Motor neuron (in vitro differentiated cells): ENCODE data around the gene GNPTG. TPM values are rescaled to one million over a fixed set of nuclear protein-coding genes. Genes with fewer than 3 reads are reported as not detected.
"Not testable (repeated sequence)": the region's sequence is repeated elsewhere in the genome, so short reads cannot be mapped to it uniquely, and the experiment has no call there.

Experiments
- ATAC-seq, 8 experiments: fragments of 200-7000 bp; cut with Tn5 transposase; replicated peaks in 6 of 8; 2 replicates each; pipeline ENCODE4 v1.8.0; 2021; ENCODE audit warnings: mild to moderate bottlenecking in 8 of 8, moderate library complexity in 8 of 8
- H3K27ac ChIP-seq, 2 donors: fragments of 250-450 bp; sonication (Bioruptor Pico); 2 replicates each; pipeline ENCODE4 v1.9.0; 2021; ENCODE audit warnings: antibody characterized with exemption in 2 of 2, mild to moderate bottlenecking in 2 of 2, moderate library complexity in 1 of 2
- H3K4me1 ChIP-seq, 2 donors: fragments of 250-450 bp; sonication (Bioruptor Pico); replicated peaks in 1 of 2; 2 replicates each; pipeline ENCODE4 v1.6.1; 2021; ENCODE audit warnings: antibody characterized with exemption in 2 of 2, mild to moderate bottlenecking in 2 of 2, moderate library complexity in 1 of 2
- H3K4me3 ChIP-seq, 5 donors: fragments of 250-450 bp; sonication (Bioruptor Pico); 2 replicates each; pipeline ENCODE4 v1.9.0; 2021; ENCODE audit warnings: antibody characterized with exemption in 5 of 5, mild to moderate bottlenecking in 5 of 5, moderate library complexity in 4 of 5
- WGBS, 10 experiments: fragments of 450-650 bp; shearing (Covaris generic); methylation state at CpG; one replicate each; pipeline ENCODE4 v1.0.0; 2022; 5-methylcytosine and 5-hydroxymethylcytosine counted together
- in situ Hi-C, 9 experiments: fragments of 400-800 bp; cut with MboI; loops; one replicate each; pipeline ENCODE4 v1.15.0; 2021; ENCODE audit warnings: low sequenced_read_pairs in 9 of 9, low pct_unique_long_range_greater_than_20kb in 2 of 9; ENCODE audit not compliant: unreplicated experiment in 9 of 9
- total RNA-seq, 8 experiments: library from RNA; unstranded; fragments of 300-600 nt; gene quantifications; 2 replicates each; pipeline versions ENCODE4 v1.2.3 to v1.2.4, GENCODE V29; 2022

GNPTG gene
- total RNA-seq, 8 experiments from 2014 or later: 13.4 to 90.4 (median 32.8) TPM

GRCh38 chr16:1323296-1324239 is 28.2 kb upstream of the GNPTG start:
- H3K27ac ChIP-seq: no peak overlapping the region
- in situ Hi-C loops: no loop called here
- no peak overlapping the region for H3K4me3 ChIP-seq
- WGBS, 10 experiments: 47 to 100% (median 93%) methylated on average over 3 to 14 of the region's 35 CpGs; no CpG with 5 or more reads in 4 of the 10 experiments
- H3K4me1 ChIP-seq: peaks cover 6% of the 10 kb centered on the region in 2 donors
- ATAC-seq: peak in 3 of 8 experiments; percentile 11 to 42 (median 28)

DNA sequence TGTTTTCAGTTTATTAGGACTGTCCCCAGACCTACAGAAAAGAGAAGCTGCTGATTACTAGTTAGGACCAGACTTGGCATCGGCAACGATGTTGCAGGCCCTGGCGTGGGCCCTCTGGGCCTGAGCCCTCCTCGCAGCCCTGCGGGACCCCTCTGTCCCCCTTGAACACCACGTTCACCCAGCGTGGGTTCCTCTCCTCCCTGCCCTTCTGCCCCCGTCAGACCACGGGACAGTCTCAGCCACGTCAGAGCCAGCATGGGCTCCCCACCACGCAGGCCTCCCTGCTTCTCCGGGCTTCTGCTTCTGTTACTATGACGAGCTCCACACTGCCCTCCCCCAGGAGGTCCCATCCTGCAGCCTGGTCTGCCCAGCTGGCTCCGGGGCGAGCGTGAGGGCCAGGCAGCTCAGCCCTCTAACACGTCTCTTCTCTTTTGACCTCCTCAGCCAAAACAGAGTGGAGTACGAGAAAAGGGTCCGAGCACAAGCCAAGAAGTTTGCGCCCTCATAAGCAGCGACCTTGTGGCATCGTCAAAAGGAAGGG is 27.4 kb upstream of the GNPTG start:
- in situ Hi-C loops: no loop called here
- no peak overlapping the region for H3K4me3 ChIP-seq
- 87 to 100% (median 91%) methylated on average over 1 to 6 of the region's 22 CpGs; no CpG with 5 or more reads in 6 of the 10 experiments for WGBS, 10 experiments
- peaks cover 6% of the 10 kb centered on the region in 2 donors for H3K4me1 ChIP-seq
- no peak for ATAC-seq
- H3K27ac ChIP-seq: peak overlapping the region in 1 of 2 donors; percentile 26

- peaks cover 6% of the 10 kb centered on the region in 2 donors for H3K4me1 ChIP-seq
- H3K4me3 ChIP-seq: no peak overlapping the region
- no peak for ATAC-seq
- in situ Hi-C loops: no loop called here
- H3K27ac ChIP-seq: no peak overlapping the region
- 77 to 92% (median 83%) methylated on average over 3 to 11 of the region's 15 CpGs; no CpG with 5 or more reads in 7 of the 10 experiments for WGBS, 10 experiments
These were observed 26.5 kb upstream of the GNPTG start for GRCh38 chr16:1325261-1325660.

DNA sequence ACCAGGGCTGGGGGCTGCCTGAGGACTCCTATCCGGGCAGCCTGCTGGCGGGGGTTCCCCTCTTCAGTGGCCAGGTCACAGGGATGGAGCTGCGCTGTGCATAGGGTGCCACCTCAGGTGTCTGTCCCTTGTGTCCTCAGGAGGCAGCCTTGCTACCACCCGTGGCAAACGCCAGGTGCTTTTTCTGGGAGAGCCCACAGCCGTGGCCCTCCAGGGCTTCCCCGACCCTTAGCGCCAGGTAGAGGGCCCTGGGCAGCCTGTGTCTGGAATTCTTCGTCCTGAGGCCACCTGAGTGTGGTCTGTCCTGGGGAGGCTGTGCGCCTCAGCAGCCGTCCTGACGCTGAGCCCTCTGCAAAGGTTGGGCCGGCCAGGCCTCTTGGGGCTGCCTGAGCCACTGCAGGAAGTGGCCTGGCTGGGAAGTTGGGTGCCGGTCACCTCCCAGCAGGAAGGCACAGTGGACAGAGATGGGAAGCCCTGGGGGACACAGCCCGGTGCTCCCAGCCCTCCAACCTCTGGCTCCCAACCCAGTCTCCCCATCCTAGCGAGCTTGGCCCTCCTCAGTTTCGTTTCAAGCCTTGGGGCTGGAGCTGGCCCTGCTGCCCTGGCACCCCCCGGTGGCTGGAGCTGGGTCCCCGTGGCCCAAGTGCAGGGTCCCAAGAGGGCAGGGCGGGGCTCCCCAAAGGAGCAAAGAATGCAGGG is 25.9 kb upstream of the GNPTG start:
- Histone ChIP-seq H3K4me3 (no peak overlapping the region), H3K27ac (no peak overlapping the region), H3K4me1 (peaks cover 6% of the 10 kb centered on the region in 2 donors)
- ATAC-seq: peak in 5 of 8 experiments; percentile 8 to 16 (median 14)
- in situ Hi-C loops: no loop called here
- WGBS, 10 experiments: 77 to 85% methylated on average over 7 to 9 of the region's 20 CpGs; no CpG with 5 or more reads in 8 of the 10 experiments

DNA sequence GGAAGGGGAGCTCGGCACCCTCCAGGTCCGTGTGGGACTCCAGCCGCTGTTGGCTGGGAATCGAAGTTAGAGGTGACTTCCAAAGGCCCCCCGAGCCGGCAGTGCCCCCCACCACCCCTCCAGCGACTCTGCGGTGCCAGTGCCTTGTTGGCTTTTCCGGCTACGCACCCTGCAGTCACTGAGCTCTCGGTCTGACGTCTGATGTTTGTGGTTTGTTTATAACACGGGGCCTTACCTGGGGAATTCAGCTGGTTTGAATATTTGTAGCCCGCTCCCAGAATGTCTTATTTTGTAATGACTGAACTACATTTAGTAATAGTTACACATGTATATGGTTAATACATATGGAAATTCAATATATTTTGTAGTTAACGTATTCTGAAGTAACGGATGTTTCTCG is 25.3 kb upstream of the GNPTG start:
- in situ Hi-C loops: no loop called here
- 47 to 100% (median 83%) methylated on average over 1 to 9 of the region's 17 CpGs; no CpG with 5 or more reads in 3 of the 10 experiments for WGBS, 10 experiments
- no peak overlapping the region for H3K27ac ChIP-seq

GRCh38 chr16:1326946-1327618 is 24.6 kb upstream of the GNPTG start:
- 40 to 100% methylated on average over 1 to 2 of the region's 17 CpGs; no CpG with 5 or more reads in 8 of the 10 experiments for whole genome bisulfite sequencing, 10 experiments
- Histone ChIP-seq H3K27ac (no peak overlapping the region), H3K4me3 (no peak overlapping the region), H3K4me1 (peaks cover 12 to 14% of the 10 kb centered on the region in 2 donors)
- in situ Hi-C loops: no loop called here
- peak in 3 of 8 experiments; percentile 3 to 11 (median 10) for ATAC-seq

More for the DNA sequence above, 25.3 kb upstream of the GNPTG start:
- ATAC-seq: no peak
- Histone ChIP-seq H3K4me3 (no peak overlapping the region), H3K4me1 (peaks cover 6 to 7% of the 10 kb centered on the region in 2 donors)

- in situ Hi-C loops: no loop called here
- 87% methylated on average over 3 of the region's 5 CpGs; no CpG with 5 or more reads in 9 of the 10 experiments for WGBS, 10 experiments
- peak in 1 of 8 experiments; percentile 5 for ATAC-seq
- Histone ChIP-seq H3K27ac (no peak overlapping the region), H3K4me1 (peaks cover 12 to 19% of the 10 kb centered on the region in 2 donors), H3K4me3 (no peak overlapping the region)
These were observed 24.1 kb upstream of the GNPTG start for GRCh38 chr16:1327619-1327947.

DNA sequence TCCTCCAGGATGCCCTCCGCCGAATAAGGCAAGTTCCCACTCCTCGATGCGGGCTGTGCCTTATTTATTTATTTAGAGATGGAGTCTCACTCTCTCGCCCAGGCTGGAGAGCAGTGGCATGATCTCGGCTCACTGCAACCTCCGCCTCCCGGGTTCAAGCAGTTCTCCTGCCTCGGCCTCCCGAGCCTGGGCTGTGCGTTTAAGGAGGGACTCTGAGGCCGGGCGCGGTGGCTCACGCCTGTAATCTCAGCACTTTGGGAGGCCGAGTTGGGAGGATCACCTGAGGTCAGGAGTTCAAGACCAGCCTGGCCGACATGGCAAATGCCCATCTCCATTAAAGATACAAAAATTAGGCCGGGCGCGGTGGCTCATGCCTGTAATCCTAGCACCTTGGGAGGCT is 23.6 kb upstream of the GNPTG start:
- in situ Hi-C loops, H3K27ac ChIP-seq, ATAC-seq, H3K4me3 ChIP-seq: not testable (repeated sequence)
- 60 to 100% (median 95%) methylated on average over 1 to 9 of the region's 20 CpGs; no CpG with 5 or more reads in 6 of the 10 experiments for WGBS, 10 experiments
- peaks cover 12 to 24% of the 10 kb centered on the region in 2 donors for H3K4me1 ChIP-seq

- H3K27ac ChIP-seq, H3K4me3 ChIP-seq, in situ Hi-C loops, ATAC-seq: not testable (repeated sequence)
- H3K4me1 ChIP-seq: peaks cover 13 to 25% of the 10 kb centered on the region in 2 donors
- WGBS, 10 experiments: 60 to 100% (median 86%) methylated on average over 1 to 7 of the region's 10 CpGs; no CpG with 5 or more reads in 4 of the 10 experiments
These were observed 22.8 kb upstream of the GNPTG start for GRCh38 chr16:1328961-1329360.

GRCh38 chr16:1330260-1330914 is 21.3 kb upstream of the GNPTG start:
- 60 to 87% methylated on average over 2 to 4 of the region's 17 CpGs; no CpG with 5 or more reads in 8 of the 10 experiments for WGBS, 10 experiments
- no peak for ATAC-seq
- Histone ChIP-seq H3K27ac (no peak overlapping the region), H3K4me1 (peaks cover 28 to 35% of the 10 kb centered on the region in 2 donors), H3K4me3 (no peak overlapping the region)
- in situ Hi-C loops: no loop called here

DNA sequence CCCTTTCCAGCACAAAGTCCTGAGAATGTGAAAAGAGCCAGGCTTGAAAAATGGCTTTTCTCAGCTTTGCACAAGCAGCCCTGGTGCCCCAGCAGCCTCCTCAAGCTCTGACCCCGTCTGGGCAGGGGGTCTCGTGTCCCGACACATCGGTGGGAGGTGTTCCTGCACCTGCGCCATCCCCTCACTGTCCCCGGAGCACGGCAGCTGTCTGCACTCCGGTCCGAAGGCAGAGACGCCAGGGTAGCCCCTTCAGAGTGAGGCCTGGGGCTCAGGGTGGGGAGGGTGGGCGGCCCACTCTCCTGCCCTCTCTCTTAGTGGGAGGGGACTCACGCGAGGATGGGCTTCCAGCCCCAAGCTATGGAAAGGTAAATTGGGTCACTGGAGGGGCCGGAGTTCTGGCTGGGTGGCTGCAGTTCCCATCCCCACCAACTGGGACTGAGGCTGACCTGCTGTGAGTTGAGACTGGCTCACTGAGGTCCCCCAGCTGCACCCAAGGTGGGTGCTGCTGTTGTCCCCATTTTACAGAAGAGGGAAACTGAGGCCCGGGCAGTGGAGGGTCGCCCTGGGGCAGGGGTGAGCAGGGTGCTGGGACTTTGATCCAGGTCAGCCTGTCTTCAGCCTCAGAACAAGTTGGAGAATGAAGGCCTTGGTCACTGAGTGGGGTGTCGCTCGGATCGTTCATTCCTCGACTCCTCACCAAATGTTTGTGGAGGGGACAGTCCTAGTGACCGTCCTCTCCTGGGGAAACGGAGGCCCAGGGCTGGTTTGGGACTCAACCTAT is 20.6 kb upstream of the GNPTG start:
- 0 to 88% (median 45%) methylated on average over 1 to 6 of the region's 22 CpGs; no CpG with 5 or more reads in 6 of the 10 experiments for WGBS, 10 experiments
- in situ Hi-C loops: no loop called here
- Histone ChIP-seq H3K4me3 (no peak overlapping the region), H3K4me1 (peaks cover 35 to 41% of the 10 kb centered on the region in 2 donors), H3K27ac (no peak overlapping the region)
- ATAC-seq: no peak
